C1 segment of cervical spinal cord (tissue), 14 donors: ENCODE data around the gene FTCDNL1.

Experiments used
- DNase-seq, 14 donors: peaks; one replicate each; lab custom pipeline; 2025; lab: John Stamatoyannopoulos, UW

FTCDNL1 gene

GRCh38 chr2:199791326-199791725 lies 59.7 kb downstream of the FTCDNL1 start:
- no peak for DNase-seq

GRCh38 chr2:199784512-199784911 lies 66.5 kb downstream of the FTCDNL1 start:
- no peak for DNase-seq

- DNase-seq, result no peak
Measured at GRCh38 chr2:199779589-199779988, 71.4 kb downstream of the FTCDNL1 start.

- DNase-seq, result no peak
Measured at GRCh38 chr2:199778655-199779054, 72.3 kb downstream of the FTCDNL1 start.

GRCh38 chr2:199777916-199778315 lies 73.1 kb downstream of the FTCDNL1 start:
- no peak for DNase-seq

- no peak for DNase-seq
Measured at GRCh38 chr2:199777315-199777714, 73.7 kb downstream of the FTCDNL1 start.

- DNase-seq, result no peak
Measured at GRCh38 chr2:199775267-199775666, 75.7 kb downstream of the FTCDNL1 start.

- DNase-seq, result no peak
Measured at GRCh38 chr2:199772035-199772976, 78.7 kb downstream of the FTCDNL1 start.

- no peak for DNase-seq
Measured at GRCh38 chr2:199770716-199771115, 80.3 kb downstream of the FTCDNL1 start.

- DNase-seq, result no peak
Measured at GRCh38 chr2:199765646-199766045, 85.3 kb downstream of the FTCDNL1 start.

- DNase-seq, result no peak
Measured at GRCh38 chr2:199764273-199764800, 86.7 kb downstream of the FTCDNL1 start.

GRCh38 chr2:199762963-199763362 lies 88.0 kb downstream of the FTCDNL1 start:
- DNase-seq, result no peak

- no peak for DNase-seq
Measured at GRCh38 chr2:199760574-199760973, 90.4 kb downstream of the FTCDNL1 start.

GRCh38 chr2:199757233-199757870 lies 93.6 kb downstream of the FTCDNL1 start:
- DNase-seq, result peak in 12 of 14 donors; percentile 15 to 79 (median 70)

GRCh38 chr2:199756743-199757142 lies 94.2 kb downstream of the FTCDNL1 start:
- DNase-seq, result peak in 1 of 14 donors; percentile 21

GRCh38 chr2:199756211-199756610 lies 94.8 kb downstream of the FTCDNL1 start:
- DNase-seq, result no peak

GRCh38 chr2:199754766-199755165 lies 96.2 kb downstream of the FTCDNL1 start:
- DNase-seq, result no peak

GRCh38 chr2:199751492-199752120 lies 99.4 kb downstream of the FTCDNL1 start:
- peak in 1 of 14 donors; percentile 16 for DNase-seq

- DNase-seq, result no peak
Measured at GRCh38 chr2:199749571-199749970, 101.4 kb downstream of the FTCDNL1 start.

GRCh38 chr2:199744724-199745123 lies 106.3 kb downstream of the FTCDNL1 start:
- no peak for DNase-seq

- DNase-seq, result no peak
Measured at GRCh38 chr2:199744260-199744659, 106.7 kb downstream of the FTCDNL1 start.
